Astrocyte (in vitro differentiated cells and primary cell): Measurements from ENCODE around the gene DLGAP4.

Source experiments
- CTCF ChIP-seq: IDR thresholded peaks from 2 replicates; pipeline ENCODE4 v1.5.1; 2011; ENCODE audit warnings: low read depth, mild to moderate bottlenecking, inconsistent platforms, low read length, moderate library complexity; ENCODE audit not compliant: insufficient read depth
- EZH2 ChIP-seq: IDR thresholded peaks from 2 replicates; pipeline ENCODE4 v1.6.1; 2012; ENCODE audit warnings: mild to moderate bottlenecking, low read length, inconsistent platforms; ENCODE audit not compliant: insufficient read depth

- TF ChIP-seq EZH2 (no peak), CTCF (no peak)
These were observed 213.8 kb downstream of the DLGAP4 start for GRCh38 chr20:36519944-36520343.
